Ammon's horn (tissue), 1 donor: ENCODE results near the gene ITFG1.

Source experiments
- DNase-seq: peaks from one replicate; pipeline ENCODE4 v3.0.0-alpha.2; 2016; ENCODE audit warnings: low spot score

Gene ITFG1

GRCh38 chr16:47460711-47461597 lies at the start of gene ITFG1, which contains the start of gene PHKB:
Gene ITFG1 (minus strand): TSS chr16:47461063. CDS start chr16:47461045, 18 bp downstream.
Gene PHKB (plus strand): TSS chr16:47461331. CDS start chr16:47461351, 20 bp downstream.
- peak; percentile 91 for DNase-seq

DNA sequence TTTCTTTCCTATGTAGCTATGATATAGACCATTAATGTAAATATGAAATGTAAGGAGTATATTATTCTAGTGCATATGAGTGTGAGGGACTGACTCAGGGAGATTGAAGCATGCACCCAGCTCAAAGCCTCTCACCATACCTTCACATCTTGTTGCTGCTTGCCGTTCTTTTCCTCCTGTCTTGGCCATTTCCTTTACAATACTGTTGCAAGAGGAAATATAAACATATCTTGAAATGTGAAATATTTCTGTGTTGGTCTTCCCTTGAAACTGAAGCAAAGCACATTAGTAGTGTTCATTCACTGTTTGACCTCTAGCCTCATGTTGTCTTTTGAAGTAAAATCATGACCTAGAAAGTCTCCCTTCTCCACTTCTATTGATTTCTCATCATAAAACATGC lies 46.8 kb upstream of the ITFG1 start:
- no peak for DNase-seq

- DNase-seq = no peak
Observed at GRCh38 chr16:47506800-47507199, 45.9 kb upstream of the ITFG1 start.

DNA sequence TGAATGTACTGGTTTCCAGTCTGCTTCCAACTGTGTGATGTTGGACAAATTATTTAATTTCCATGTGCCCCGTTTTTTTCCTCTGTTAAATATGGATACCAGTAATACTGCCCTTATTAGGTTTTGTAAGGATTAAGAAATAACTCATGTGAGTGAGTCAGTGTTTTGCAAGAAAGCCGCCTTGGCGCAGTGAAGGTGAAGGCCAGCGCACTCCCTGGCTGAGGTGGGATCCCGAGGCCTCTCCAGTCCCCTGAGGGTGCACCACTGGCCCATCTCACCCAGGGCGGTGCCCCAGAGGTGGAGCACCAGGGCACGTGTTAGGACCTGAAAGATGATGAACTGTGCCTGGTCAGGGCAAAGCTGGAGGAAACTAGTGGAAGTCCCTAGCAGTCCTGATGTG lies 43.7 kb upstream of the ITFG1 start:
- no peak for DNase-seq

DNA sequence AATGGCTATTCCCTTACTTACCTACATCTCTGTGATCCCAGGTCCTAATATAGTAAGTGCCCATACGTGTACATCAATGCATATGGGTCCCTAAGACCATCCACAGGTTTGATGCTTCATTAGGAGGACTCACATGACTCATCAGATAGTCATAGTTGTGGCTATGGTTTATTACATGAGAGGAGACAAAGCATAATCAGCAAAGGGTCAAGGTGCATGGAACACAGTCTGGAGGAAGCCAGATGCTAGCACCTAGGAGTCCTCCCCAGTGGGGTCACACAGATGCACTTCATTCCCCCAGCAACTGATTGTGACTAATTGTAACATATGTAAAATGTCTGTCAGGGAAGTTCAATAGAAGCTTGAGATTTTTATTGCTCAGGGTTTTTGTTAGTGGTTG lies 43.1 kb upstream of the ITFG1 start:
- no peak for DNase-seq

GRCh38 chr16:47499700-47500264 lies 38.9 kb upstream of the ITFG1 start:
- DNase-seq = no peak

DNA sequence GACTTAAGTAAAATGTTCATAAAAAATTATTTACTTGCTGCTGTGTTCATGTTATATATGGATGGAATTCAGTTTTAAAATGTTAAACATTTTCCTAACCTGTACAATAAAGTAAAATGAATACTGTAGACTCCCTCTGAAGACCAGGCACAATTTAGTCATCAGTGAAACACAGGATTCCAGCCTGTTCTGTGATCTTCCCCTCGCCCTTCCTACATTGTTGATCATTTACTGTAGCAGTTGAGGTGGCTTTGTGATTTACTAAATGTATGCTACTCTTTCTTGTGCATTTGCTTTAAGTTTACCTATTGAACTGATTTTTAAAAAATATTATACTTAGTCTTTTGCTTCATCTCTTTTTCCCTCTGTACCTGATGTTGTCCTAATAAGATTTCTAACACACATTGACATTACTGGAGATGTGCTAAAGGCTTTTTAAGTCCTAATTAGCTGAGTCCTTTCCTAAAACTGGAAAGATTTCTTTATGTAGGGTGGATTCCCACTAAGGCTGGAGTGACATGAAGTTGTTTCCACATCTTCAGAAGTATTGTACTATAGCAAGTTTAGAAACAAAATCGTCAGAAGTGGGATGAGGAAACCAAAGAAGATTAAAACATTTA lies 38.3 kb upstream of the ITFG1 start:
- DNase-seq = no peak

DNA sequence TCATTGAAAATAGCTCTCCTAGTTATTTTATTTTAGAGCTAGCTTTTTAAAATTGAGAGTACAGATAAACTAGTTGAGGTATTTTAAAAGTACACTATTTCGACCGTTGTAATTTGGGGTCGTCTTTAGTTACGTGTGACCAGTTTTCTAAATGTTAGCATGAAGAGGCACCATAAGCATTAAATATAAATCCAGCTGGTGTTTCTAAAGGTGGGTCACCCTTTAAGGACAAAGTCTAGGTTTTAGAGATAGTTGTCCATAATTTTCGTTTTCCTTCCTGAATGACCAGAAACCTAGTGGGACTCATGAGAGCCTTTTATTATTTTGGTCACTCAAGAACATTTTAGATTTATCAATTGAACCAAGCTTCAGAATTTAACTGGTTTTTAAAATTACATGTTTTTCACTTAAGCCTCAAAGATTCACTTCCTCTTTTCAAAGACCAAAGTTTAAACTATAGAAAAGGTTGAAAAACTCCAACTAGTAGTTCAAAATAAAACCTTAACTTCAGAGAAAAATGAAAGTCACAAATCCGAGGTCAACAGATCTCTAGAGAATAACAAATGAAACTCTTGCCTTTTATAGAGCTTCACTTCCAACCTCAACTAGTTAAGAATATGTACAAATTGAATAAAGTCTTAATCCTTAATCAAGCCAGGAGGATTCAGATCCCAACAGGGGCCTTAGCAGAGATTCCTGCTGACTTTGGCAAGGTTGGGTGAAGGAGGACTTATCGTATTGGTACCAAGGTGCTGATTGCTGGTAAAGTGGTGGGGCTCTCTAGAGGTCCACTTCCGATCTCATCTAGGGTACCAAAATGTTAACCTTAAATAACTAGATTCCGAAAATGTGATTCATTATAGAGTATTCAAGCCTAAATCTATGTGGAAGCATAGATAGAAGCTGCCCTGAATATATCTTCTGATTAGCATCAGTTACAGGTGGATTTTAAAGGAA lies 32.8 kb upstream of the ITFG1 start:
- no peak for DNase-seq

GRCh38 chr16:47492428-47493377 lies 31.8 kb upstream of the ITFG1 start:
- DNase-seq = peak; percentile 73

- DNase-seq = no peak
Observed at GRCh38 chr16:47492036-47492427, 31.2 kb upstream of the ITFG1 start.

DNA sequence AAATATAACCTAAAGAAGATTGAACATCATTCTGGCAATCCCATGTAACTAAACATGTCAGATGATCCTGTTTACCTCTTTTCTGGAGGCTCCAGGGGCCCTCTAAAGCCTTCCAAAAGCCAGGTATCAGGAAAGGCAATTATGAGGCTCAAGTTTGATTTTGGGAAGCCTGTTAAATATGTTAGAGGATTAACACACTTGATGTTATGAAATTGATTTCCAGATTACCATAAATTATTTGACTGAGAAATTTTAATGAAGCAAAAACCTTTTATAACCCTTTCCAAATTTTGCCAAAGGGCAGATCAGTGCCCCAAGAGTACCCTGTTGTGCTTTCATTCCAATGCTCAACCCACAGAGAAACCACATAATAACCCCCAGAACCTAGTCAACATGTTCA lies 29.6 kb upstream of the ITFG1 start:
- DNase-seq = no peak

- no peak for DNase-seq
Observed at GRCh38 chr16:47488051-47488450, 27.2 kb upstream of the ITFG1 start.

DNA sequence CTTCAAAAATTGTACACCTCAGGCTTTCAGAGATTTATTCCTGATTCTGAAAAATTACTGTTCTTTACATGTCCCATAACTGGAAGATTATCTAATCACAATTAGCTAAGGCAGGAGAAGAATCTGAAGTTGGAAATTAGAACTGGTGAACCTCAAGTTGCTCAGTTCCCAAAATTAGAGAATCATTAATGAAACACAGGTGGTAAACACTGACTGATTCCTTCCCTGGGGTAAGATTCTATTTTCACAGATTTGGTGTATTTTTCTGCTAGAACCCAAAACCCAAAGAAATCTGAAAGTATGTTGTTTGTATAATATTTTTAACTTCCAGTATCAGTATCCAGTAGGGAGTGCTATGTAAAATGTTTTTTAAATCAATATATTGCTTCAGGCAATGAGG lies 26.0 kb upstream of the ITFG1 start:
- no peak for DNase-seq

- DNase-seq = no peak
Observed at GRCh38 chr16:47483616-47484015, 22.8 kb upstream of the ITFG1 start.

GRCh38 chr16:47481698-47482374 lies 21.0 kb upstream of the ITFG1 start:
- no peak for DNase-seq

DNA sequence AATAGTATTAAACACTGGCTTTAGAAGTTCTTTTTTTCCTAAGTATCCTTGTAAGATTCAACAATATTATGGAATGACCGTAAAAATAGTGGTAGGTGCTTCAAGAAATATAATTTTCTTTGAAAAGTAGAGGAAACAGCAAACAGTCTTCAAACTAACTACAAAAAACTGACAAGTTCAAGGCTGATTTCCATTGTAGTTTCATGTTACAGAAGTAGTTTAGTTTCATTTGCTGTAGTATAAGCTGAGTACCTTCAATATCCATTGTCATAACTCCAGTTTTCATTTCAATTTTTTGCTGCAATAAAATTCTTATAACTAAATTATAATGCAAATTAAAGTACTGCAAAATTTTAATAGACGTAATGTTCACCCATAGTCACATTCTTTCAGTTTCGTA lies 19.5 kb upstream of the ITFG1 start:
- DNase-seq = no peak

- no peak for DNase-seq
Observed at GRCh38 chr16:47477679-47478078, 16.8 kb upstream of the ITFG1 start.

DNA sequence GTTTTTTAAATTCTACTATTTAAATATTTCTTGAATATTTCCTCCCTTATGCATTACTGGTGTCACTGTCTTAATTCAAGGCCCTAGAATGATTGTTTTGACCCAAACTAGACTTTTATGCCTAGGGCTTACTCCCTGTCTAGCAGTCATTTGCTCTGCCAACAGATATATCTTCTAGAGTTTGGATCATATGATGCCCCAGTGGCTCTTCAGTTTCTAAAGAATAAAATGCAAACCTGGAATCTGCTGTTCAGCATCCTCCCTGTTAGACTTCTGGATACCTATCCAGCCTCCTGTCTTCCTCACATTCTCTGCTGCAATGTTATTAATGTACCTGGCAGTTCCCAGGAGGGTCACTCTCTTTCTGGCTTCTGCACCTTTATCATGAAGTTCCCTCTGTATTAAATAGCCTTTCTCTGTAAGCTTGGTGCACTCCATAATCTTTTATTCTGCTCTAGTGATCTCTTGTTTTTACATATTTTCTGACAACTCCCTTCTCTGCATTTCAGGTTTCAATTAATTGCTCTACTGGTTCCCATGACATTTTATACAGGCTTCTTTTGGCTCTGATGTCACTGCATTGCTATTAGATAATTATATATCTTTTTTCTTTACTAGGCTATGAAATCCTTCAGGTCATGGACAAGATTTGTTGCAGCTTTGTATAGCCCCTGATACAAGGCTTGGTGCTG lies 15.9 kb upstream of the ITFG1 start:
- no peak for DNase-seq

- no peak for DNase-seq
Observed at GRCh38 chr16:47475786-47476185, 14.9 kb upstream of the ITFG1 start.

DNA sequence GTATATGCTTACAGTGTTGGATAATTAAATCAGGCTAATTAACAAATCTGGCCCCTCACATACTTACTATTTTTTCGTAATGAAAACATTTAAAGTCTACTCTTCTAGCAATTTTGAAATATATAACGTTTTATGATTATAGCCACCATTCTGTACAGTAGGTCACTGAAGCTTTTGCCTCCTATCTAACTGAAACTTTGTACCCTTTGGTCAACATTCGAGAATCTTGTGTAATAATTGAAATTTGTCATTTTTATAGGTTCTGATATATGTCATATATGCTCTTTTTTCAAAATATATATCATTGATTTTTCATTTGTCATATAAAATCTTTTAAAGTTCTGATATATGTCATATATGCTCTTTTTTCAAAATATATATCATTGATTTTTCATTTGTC lies 12.9 kb upstream of the ITFG1 start:
- no peak for DNase-seq
